NCI-H187 (cell line): Measurements from ENCODE around the gene DRC7.
"Not testable (repeated sequence)": the region's sequence is repeated elsewhere in the genome, so short reads cannot be mapped to it uniquely, and the experiment has no call there.

Source experiments
- DNase-seq, 2 experiments: peaks; one replicate each; lab custom pipeline; 2025; lab: John Stamatoyannopoulos, UW

The DRC7 gene

DNA sequence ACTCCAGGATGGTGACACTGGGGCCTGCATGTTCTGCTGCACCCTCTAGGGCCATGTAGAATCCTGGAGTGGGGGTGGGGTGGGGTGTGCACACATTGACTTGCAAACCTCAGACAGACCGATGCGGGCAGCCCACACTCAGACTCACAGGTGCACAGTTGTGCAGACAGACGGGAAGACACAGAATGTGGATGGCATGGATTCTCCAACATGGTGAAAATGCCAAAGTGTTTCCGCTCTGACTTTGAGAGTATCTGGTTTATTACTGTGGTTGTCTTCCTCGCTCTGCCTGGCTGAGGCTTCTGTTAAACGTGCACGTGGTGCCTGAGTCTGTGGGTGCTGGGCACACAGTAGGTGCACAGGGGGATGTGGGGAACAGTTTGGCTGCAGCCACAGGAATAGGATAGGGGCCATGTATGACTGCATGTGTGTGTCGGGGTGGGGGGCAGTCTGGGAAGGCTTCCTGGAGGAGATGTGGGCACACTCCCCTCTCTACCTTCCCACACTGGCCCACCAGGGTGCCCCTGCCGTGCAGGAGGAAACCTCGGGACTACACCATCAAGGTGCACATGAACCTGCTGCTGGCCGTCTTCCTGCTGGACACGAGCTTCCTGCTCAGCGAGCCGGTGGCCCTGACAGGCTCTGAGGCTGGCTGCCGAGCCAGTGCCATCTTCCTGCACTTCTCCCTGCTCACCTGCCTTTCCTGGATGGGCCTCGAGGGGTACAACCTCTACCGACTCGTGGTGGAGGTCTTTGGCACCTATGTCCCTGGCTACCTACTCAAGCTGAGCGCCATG, 35.5 kb upstream of the DRC7 start:
- no peak for DNase-seq

DNA sequence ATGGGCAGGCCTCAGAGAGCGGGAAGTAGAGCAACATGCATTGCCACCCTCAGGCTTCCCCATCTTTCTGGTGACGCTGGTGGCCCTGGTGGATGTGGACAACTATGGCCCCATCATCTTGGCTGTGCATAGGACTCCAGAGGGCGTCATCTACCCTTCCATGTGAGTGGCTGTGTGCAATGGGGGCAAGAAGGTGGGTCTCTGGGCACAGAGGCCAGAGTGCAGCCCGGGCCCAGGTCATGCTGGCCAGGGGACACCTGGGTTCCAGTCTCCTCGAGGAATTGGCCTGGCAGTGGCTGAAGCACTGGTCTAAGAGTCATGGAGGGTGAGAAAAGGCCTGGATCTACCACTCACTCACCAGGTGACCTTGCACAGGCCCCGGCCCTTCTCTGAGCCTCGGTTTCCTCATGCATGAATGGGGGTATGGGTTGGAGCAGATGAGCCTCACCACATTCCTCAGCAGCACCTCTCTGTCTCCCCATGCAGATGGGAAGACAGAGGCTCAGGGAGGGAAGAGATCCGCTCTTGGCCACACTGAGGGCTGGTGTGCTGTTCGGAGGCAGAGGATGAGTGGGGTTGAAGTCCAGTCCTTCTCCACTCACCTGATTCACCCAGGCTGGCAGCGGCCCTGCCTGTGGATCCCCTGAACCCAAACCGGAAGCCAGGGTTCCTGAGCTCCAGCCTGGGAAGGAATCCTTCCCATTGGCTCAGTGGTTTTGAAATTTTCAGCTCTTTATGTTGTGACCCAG, 33.7 kb upstream of the DRC7 start:
- DNase-seq, result no peak

DNA sequence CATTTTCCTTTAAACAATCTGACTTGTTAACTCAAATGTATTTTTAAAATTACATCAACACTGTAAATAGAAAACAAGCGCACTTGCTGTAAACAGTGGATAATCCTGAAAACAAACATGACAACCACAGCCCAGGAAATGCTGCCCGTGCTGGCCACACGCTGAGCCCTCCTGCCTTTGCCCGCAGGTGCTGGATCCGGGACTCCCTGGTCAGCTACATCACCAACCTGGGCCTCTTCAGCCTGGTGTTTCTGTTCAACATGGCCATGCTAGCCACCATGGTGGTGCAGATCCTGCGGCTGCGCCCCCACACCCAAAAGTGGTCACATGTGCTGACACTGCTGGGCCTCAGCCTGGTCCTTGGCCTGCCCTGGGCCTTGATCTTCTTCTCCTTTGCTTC, 33.1 kb upstream of the DRC7 start:
- DNase-seq, result no peak

DNA sequence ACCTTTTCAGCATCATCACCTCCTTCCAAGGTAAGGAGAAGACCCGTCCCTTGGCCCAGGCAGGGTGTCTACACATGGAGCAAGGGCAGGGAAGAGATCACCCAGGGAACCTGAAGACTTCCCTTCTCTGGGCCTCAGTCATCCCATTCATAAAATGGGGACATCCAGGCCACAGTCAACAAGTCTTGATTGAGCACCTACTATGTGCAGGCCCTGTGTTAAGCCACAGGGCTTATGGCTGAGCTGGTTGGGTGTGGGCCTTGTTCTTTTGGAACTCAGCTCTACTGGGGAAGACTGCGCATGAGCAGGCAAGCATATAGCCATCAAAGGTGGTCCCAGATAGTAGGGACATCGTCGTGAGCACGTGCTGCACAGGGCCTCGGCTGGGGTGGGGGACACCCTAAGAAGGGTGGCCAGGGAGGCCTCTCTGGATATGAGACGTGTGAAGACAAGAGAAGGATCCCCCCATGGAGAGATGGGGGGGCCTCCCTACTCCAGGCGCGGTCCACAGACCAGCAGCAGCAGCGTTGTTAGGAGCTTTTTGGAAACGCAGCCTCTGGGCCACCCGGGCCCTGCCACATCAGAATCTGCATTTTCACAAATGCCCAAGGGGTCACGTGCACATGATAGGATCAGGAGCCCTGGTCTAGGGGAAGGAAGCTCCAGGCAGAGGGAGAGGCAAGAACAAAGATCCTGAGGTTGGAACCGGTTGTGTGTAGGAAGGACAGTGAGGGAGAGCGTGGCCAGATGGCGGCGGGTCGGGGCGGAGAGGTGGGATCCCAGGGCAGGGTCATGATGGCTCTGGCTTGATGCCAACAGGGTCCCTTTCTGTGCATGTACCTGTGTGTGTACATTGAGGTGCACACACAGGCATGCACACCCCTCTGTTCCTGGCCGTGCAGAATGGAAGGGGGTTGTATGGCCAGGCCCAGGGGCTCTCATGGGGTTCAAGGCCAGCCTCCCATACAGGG, 32.4 kb upstream of the DRC7 start:
- no peak for DNase-seq

DNA sequence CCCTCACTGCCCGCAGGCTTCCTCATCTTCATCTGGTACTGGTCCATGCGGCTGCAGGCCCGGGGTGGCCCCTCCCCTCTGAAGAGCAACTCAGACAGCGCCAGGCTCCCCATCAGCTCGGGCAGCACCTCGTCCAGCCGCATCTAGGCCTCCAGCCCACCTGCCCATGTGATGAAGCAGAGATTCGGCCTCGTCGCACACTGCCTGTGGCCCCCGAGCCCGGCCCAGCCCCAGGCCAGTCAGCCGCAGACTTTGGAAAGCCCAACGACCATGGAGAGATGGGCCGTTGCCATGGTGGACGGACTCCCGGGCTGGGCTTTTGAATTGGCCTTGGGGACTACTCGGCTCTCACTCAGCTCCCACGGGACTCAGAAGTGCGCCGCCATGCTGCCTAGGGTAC, 31.2 kb upstream of the DRC7 start:
- no peak for DNase-seq

DNA sequence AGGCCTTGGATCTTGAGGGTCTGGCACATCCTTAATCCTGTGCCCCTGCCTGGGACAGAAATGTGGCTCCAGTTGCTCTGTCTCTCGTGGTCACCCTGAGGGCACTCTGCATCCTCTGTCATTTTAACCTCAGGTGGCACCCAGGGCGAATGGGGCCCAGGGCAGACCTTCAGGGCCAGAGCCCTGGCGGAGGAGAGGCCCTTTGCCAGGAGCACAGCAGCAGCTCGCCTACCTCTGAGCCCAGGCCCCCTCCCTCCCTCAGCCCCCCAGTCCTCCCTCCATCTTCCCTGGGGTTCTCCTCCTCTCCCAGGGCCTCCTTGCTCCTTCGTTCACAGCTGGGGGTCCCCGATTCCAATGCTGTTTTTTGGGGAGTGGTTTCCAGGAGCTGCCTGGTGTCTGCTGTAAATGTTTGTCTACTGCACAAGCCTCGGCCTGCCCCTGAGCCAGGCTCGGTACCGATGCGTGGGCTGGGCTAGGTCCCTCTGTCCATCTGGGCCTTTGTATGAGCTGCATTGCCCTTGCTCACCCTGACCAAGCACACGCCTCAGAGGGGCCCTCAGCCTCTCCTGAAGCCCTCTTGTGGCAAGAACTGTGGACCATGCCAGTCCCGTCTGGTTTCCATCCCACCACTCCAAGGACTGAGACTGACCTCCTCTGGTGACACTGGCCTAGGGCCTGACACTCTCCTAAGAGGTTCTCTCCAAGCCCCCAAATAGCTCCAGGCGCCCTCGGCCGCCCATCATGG, 30.5 kb upstream of the DRC7 start:
- no peak for DNase-seq

DNA sequence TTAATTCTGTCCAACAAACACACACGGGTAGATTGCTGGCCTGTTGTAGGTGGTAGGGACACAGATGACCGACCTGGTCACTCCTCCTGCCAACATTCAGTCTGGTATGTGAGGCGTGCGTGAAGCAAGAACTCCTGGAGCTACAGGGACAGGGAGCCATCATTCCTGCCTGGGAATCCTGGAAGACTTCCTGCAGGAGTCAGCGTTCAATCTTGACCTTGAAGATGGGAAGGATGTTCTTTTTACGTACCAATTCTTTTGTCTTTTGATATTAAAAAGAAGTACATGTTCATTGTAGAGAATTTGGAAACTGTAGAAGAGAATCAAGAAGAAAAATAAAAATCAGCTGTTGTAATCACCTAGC, 30.0 kb upstream of the DRC7 start:
- DNase-seq, result no peak

DNA sequence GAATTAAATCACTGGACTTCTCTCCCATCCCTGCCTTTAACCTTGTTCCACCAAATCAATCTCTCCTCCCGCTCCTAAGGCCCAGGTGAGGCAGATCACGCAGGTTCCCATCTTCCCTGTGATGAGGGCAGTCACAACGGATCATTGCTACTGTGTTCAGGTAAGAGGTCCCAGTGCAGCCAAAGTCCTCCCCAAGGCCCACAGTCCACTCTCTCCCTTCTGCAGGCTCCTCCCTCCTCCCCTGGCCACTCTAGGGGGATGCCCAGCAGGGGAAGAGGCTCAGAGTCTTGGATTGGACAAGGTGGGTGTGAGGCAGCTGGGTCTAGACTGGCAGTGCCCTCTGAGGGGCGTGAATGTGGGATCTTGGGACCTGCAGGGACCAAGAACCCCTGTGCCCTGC, 29.1 kb upstream of the DRC7 start:
- DNase-seq, result no peak

DNA sequence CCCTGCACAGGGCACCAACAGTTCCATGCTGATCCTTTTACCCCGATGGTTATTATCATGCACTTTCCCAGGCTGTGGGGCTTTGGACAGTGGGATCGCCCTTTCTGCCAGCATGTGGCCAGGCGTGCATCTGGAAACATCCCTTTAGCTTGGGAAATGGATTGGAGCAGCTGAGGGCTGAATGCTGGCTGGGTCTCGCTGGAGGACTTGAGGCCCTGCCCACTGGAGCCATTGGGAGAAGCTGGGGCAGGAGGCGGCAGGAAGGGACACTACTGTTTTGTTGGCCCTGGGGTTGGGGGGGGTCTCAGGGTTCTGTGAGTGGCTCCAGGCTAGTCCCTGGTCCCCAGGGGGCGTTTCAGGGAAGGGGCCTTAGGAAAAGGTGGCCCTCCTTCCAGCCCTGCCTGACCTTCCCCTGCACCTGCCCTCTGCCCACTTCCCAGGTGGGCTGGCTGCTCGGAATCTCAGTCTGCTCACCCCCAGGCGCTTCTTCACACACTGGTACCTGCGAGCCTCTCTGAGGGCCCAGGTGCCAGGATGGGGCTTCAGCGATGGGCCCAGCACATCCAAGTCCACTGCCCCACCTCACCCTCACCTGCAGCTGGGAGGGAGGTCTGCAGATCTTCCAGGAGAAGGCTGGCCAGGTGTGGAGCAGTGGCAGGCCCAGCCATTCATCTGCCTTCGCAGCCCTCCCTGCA, 28.1 kb upstream of the DRC7 start:
- no peak for DNase-seq

DNA sequence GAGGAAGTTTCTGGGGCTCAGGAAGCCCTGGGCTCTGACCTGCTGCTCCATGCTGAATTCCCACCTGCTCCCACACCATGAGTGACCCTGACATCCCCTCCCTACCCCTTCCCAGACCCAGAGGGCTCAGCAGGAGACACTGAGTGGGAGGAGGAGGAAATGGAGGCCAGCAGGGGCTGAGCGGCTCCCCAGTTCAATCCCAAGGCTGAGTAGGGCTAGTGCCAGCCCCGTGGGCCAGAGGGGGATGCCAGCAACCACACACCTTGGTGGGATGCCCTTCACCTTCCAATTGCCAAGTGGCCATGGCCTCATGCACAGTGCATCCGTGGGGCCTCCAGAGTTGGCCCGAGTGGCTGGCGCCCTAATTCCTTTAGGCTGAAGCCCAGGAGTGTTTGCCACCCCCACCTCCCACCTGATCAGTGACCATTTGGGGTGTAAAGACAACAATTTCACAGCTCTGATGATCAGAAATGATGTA, 27.5 kb upstream of the DRC7 start:
- no peak for DNase-seq

DNA sequence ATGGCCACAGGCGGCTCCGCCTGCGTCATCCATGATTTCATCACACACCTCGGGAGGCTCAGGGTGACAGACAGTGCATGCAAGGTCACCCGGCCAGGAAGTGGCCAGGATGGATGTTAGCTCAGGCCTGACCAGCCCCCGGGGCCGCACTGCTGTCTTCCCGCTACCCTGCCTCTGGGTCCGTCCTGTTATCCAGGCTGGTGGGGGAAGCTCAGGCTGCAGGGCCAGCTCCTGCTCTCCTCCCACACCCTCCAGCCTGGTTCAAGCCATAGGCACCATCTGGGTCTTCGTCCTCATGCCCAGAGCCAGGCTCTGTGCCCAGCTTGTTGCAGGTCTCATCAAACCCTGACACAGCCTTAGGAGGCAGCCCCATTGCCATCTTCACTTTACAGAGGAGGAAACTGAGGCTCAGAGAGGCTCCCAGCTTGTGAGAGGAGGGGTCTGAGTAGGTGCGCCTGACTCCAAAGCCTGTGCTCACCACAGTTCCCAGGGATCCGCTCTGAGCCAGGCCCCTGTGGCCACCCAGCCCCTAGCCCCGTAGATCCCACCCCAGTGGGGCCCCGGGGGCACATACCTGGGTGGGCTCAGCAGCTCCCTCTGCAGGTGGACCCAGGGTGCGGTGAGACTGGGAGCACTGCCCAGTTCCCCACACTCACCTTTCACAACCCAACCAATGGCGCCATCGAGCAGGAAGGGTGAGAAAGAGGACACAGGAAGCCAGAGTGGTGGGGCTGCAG, 26.9 kb upstream of the DRC7 start:
- DNase-seq, result no peak

DNA sequence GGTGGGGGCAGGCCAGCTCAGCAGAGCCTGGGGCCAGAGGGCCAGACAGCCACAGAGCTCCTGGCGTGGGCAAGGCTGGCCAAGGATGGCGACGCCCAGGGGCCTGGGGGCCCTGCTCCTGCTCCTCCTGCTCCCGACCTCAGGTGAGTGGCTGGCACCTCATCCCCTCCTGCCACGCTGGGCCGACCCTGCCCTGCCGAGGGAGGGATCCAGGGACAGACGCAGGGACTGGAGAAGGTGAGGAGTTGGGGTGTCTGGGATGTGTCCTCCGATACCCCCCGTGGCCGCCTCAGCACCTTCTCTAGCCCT, 26.4 kb upstream of the DRC7 start, which contains the start of gene ADGRG3:
Gene ADGRG3 (plus strand): TSS at position 44 of the 309 bp plus-strand sequence. CDS start 42 bp downstream, at position 86.
- no peak for DNase-seq

DNA sequence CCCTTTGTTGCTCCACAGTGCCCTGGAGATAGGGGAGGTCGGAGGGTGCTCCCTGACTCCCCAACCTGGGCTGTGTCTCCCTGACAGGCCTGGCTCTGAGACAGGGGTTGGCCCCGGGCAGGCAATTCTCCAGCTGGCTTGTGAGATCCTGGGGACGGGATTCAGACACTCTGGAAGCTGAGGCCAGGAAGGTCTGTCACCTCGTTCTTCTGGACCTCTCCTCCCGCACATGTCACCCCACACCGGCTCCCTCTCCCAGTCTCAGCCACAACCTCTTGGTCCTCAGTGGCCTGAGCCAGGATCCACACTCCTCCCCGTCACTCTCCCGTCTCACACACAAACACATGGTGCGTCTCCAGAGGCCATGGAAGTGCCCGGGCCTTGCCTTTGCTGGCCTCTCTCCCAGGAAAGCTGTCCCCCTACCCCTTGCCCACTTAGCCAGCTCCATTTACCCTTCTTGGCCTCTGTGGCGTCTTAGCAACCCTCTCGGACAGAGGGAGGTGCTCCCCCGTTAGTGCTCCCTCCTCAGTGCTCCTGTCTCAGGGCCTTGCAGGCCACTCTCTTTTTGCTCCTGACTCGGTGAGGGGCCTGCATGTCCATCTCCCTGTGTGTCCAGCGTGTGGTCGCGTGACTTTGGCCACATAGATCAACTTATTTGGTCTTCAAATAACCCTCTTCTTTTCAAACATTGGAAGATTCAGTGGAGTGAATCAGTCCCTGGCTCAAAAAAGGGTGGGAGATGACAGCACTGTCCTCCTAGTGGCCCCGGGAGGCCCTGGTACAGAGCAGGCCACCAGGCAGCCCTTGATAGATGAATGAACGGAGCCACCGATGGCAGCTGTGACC, 25.8 kb upstream of the DRC7 start:
- DNase-seq, result no peak

DNA sequence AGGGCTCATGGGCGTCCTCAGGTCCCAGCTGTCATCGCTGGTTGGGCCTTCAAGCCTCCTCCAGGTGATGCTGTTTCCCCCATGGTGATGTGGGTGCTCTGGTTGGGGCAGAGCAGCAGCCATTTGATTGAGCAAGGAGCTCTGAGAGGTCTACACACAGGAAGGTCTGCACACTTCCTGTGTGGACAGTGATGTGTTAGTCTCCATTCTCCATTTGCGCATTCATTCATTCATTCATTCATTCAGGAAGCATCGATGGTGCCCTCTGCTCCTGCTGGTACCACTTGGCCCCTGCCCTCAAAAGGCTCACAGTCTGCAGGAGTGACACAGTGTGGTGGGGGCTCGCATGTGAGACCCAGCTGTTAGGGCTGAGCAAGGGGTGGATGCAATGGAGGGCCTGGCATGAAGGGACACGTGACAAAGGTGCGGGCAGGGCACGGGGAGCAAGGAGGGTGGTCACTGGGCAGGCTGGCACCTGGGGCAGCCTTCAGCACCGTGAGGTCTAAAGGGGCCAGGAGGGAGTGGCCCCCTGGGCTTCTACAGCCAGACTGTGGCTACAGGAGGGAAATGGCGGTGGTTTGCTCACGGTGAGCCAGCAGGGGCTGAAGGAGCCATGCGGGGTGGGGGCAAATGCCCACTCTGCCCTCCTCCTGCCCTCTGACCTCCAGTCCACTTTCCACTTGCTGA, 25.0 kb upstream of the DRC7 start:
- DNase-seq, result no peak

DNA sequence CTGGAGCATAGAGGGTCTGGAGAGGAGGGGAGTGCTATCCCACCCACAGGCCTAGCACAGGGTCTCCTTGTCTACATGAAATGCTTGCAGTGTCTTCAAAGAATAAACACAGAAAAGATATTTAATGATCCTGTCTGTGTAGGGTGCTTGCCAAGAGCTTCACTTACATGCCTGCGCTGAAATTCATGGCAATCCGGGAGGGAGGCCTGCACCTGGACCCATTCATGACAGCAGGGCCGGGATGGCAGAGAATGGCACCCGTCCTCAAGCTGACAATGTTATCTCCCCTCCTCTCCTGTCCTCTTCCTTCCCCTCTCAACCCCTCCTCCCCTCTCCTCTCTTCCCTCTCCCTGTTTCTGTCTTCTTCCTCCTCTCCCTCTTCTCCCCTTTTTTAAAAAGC, 24.4 kb upstream of the DRC7 start:
- DNase-seq, result no peak

DNA sequence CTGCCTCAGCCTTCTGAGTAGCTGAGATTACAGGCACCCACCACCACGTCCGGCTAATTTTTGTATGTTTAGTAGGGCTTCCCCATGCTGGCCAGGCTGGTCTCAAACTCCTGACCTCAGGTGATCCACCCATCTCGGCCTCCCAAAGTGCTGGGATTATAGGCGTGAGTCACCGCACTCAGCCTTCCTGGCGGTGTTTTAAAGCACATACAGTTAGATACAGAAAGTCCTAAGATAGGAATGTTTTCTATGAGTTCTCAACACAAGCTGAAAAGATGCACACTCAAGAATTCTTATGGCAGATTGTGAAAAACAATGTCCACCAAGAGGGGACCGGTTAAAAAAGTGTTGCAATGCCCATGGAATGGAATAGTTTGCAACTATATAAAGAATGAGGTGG, 23.2 kb upstream of the DRC7 start:
- DNase-seq, result not testable (repeated sequence)

DNA sequence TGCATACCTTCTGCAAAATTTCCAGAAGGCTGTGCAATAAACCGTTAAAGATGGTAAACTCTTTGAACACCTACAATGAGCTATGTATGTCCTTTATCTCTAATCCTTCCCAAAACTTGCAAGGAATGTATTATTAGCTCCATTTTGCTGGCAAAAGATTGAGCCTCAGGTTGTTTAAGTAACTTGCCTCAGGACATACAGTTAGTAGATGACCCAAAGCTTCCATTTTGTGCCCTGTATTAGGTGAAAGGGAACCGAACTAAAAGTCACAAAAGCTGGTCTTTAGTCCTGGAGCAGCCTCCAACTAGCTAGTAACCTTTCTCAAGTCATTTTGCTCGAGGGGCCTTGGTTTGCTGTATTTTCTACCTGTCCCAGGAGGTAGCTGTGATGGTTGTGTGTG, 22.2 kb upstream of the DRC7 start:
- DNase-seq, result no peak

DNA sequence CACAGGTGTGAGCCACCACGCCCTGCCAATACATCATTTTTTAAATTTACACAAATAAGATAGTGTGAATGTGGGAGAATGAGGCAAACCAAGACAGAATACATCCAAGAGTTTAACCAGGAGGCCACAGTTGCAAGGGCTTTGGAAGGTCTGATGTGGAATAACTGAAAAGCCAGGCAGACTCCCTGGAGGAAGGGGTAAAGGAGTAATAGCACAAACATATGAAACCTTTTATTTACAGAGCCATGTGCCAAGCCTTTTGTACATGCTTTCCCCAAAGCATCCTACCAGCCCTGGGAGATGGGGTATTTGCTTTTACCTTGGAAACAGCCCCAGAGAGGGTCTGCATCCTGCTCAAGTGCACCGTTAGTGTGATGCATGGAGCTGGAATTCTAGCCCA, 21.8 kb upstream of the DRC7 start:
- DNase-seq, result no peak
